HepG2 (cell line): ENCODE results near the gene SLIT3. TPM values are rescaled to one million over a fixed set of nuclear protein-coding genes. Genes with fewer than 3 reads are reported as not detected.

ENCODE experiments used
- ATAC-seq: fragments of 200-7000 bp; cut with Tn5 transposase; 3 replicates; pipeline ENCODE4 v1.9.1; 2020; ENCODE audit warnings: mild to moderate bottlenecking, moderate library complexity
- BruUV-seq: library from RNA; stranded (reverse); fragments of 400-500 nt; replicated peaks from 2 replicates; lab custom pipeline; 2021; lab: Mats Ljungman, UMichigan
- CTCF ChIA-PET: fragments of 300-600 bp; formaldehyde crosslinking; extraction: SDS; loops from one replicate; lab custom pipeline; 2021; ENCODE audit warnings: low total read pairs, inconsistent platforms, low intra/inter-chr PET ratio; lab: Yijun Ruan, JAX
- POLR2A ChIA-PET: fragments of 350-600 bp; sonication (Branson Sonifier 250); formaldehyde crosslinking; loops from one replicate; lab custom pipeline; 2020; ENCODE audit warnings: antibody characterized with exemption, inconsistent platforms; lab: Yijun Ruan, JAX
- DNase-seq: peaks from one replicate; pipeline ENCODE4 v3.0.0-alpha.2; 2015; ENCODE audit warnings: low spot score
- FAIRE-seq: peaks from 3 replicates; lab custom pipeline; 2011; peaks lifted over from hg19 to GRCh38; lab: Jason Lieb, UNC
- H2AFZ ChIP-seq: one replicate; pipeline ENCODE4 v1.6.1; 2011; ENCODE audit warnings: low read length, inconsistent platforms
- H3K27ac ChIP-seq: fragments of 300-600 bp; 3 replicates; pipeline ENCODE4 v1.8.0; 2011; ENCODE audit warnings: mixed run types, mild to moderate bottlenecking, mixed read lengths, low read length, inconsistent platforms; ENCODE audit not compliant: insufficient read depth; ENCODE audit errors: extremely low read length
- H3K27me3 ChIP-seq, 2 experiments: fragments of 200-600 bp in 1 of 2; 2 replicates in 1 of 2; 3 replicates in 1 of 2; pipeline versions ENCODE4 v1.6.0 to v1.8.0; 2011; ENCODE audit warnings: low read length in 2 of 2, mild to moderate bottlenecking in 2 of 2, moderate library complexity in 2 of 2, inconsistent platforms in 1 of 2; ENCODE audit not compliant: insufficient read depth in 2 of 2, control insufficient read depth in 1 of 2
- H3K36me3 ChIP-seq, 2 experiments: fragments of 200-600 bp in 1 of 2; replicated peaks in 1 of 2; 2 replicates in 1 of 2; 3 replicates in 1 of 2; pipeline versions ENCODE4 v1.5.1 to v1.8.0; 2011; ENCODE audit warnings: low read length in 2 of 2, inconsistent platforms in 1 of 2; ENCODE audit not compliant: insufficient read depth in 2 of 2, control insufficient read depth in 1 of 2
- H3K4me1 ChIP-seq: 2 replicates; pipeline ENCODE4 v1.5.1; 2012; ENCODE audit warnings: low read length, inconsistent platforms; ENCODE audit not compliant: insufficient read depth
- H3K4me2 ChIP-seq: 2 replicates; pipeline ENCODE4 v1.6.0; 2011; ENCODE audit warnings: low read depth, low read length, inconsistent platforms
- H3K4me3 ChIP-seq, 3 experiments: fragments of 200-600 bp in 1 of 3; sonication (generic), shearing (Covaris generic) in 1 of 3; replicated peaks in 1 of 3; 2 replicates each; pipeline ENCODE4 v1.5.1; 2011 to 2016; ENCODE audit warnings: low read length in 3 of 3, inconsistent platforms in 2 of 3, low read depth in 2 of 3, mild to moderate bottlenecking in 2 of 3, control low read depth in 1 of 3, mixed read lengths in 1 of 3; ENCODE audit not compliant: insufficient read depth in 1 of 3
- H3K79me2 ChIP-seq: one replicate; pipeline ENCODE4 v1.6.1; 2011; ENCODE audit warnings: low read length, inconsistent platforms; ENCODE audit not compliant: insufficient read depth
- H3K9ac ChIP-seq: 2 replicates; pipeline ENCODE4 v1.6.0; 2011; ENCODE audit warnings: mild to moderate bottlenecking, low read depth, low read length, inconsistent platforms; ENCODE audit not compliant: insufficient read depth
- H3K9me3 ChIP-seq: 2 replicates; pipeline ENCODE4 v1.5.1; 2012; ENCODE audit warnings: mild to moderate bottlenecking, low read length
- H4K20me1 ChIP-seq: 2 replicates; pipeline ENCODE4 v1.6.0; 2011; ENCODE audit warnings: inconsistent platforms, mild to moderate bottlenecking, low read length, moderate library complexity; ENCODE audit not compliant: insufficient read depth
- EP300 ChIP-seq, 3 experiments: sonication (generic) in 1 of 3; formaldehyde crosslinking in 1 of 3; IDR thresholded peaks; 2 replicates each; pipeline versions ENCODE4 v1.5.1 to v1.6.1; 2011 to 2020; ENCODE audit warnings: low read depth in 2 of 3, low read length in 2 of 3, borderline replicate concordance in 1 of 3, improper control_type of control experiment in 1 of 3, mild to moderate bottlenecking in 1 of 3, missing genetic modification reagents in 1 of 3, moderate library complexity in 1 of 3
- NFYB ChIP-seq: sonication (generic); formaldehyde crosslinking; IDR thresholded peaks from 2 replicates; pipeline ENCODE4 v1.4.0; 2020; ENCODE audit warnings: missing genetic modification reagents
- PAWR ChIP-seq: sonication (generic); formaldehyde crosslinking; IDR thresholded peaks from 2 replicates; pipeline ENCODE4 v1.4.0; 2020; ENCODE audit warnings: missing genetic modification reagents, mild to moderate bottlenecking, borderline replicate concordance
- SSRP1 ChIP-seq: IDR thresholded peaks from 2 replicates; pipeline ENCODE4 v1.6.1; 2016; ENCODE audit warnings: control low read depth
- THAP11 ChIP-seq: IDR thresholded peaks from 2 replicates; pipeline ENCODE4 v1.6.1; 2016; ENCODE audit warnings: missing biosample characterization, missing genetic modification reagents
- ZBTB3 ChIP-seq: sonication (generic); formaldehyde crosslinking; IDR thresholded peaks from 2 replicates; pipeline ENCODE4 v1.4.0; 2020; ENCODE audit warnings: low read depth, mild to moderate bottlenecking, moderate library complexity, missing genetic modification reagents, borderline replicate concordance
- ZBTB39 ChIP-seq: sonication (generic); formaldehyde crosslinking; IDR thresholded peaks from 2 replicates; pipeline ENCODE4 v1.5.0; 2020; ENCODE audit warnings: missing genetic modification reagents
- ZNF30 ChIP-seq: sonication (generic); formaldehyde crosslinking; IDR thresholded peaks from 2 replicates; pipeline ENCODE4 v1.5.0; 2020; ENCODE audit warnings: mild to moderate bottlenecking, missing genetic modification reagents
- ZNF577 ChIP-seq: sonication (generic); formaldehyde crosslinking; IDR thresholded peaks from 2 replicates; pipeline ENCODE4 v1.4.0; 2020; ENCODE audit warnings: mild to moderate bottlenecking, low read depth, missing genetic modification reagents, borderline replicate concordance
- ZNF589 ChIP-seq: sonication (generic); formaldehyde crosslinking; conservative IDR thresholded peaks from 2 replicates; pipeline ENCODE4 v1.8.0; 2022; ENCODE audit warnings: mild to moderate bottlenecking, moderate library complexity, missing genetic modification reagents
- ZNF616 ChIP-seq: sonication (generic); formaldehyde crosslinking; IDR thresholded peaks from 2 replicates; pipeline ENCODE4 v1.5.0; 2020; ENCODE audit warnings: low read depth, mild to moderate bottlenecking, missing genetic modification reagents
- ZNF703 ChIP-seq: sonication (generic); formaldehyde crosslinking; IDR thresholded peaks from 2 replicates; pipeline ENCODE4 v1.5.1; 2020; ENCODE audit warnings: missing genetic modification reagents, mild to moderate bottlenecking, moderate library complexity, borderline replicate concordance
- WGBS: methylation state at CpG from one replicate; pipeline ENCODE4 v1.1.6; 2017; ENCODE audit warnings: low lambda C conversion rate; 5-methylcytosine and 5-hydroxymethylcytosine counted together
- in situ Hi-C: cut with HindIII; loops from 2 replicates; pipeline ENCODE4 v1.10.0; 2017; ENCODE audit warnings: low pct_unique_long_range_greater_than_20kb; ENCODE audit not compliant: extremely low pct_ligation_motif_present
- intact Hi-C: fragments of 100-400 bp; cut with micrococcal nuclease; formaldehyde crosslinking; loops from one replicate; pipeline ENCODE4 v1.10.0; 2022; ENCODE audit not compliant: unreplicated experiment
- polyA plus RNA-seq, 8 experiments: library from polyadenylated mRNA; depleted of rRNA in 3 of 8; stranded (reverse) in 7 of 8; unstranded in 1 of 8; fragments of >200 nt; fragmentation: Illumina TruSeq in 4 of 8; extraction: Trizol in 4 of 8; gene quantifications; 2 replicates each; pipeline versions ENCODE4 v1.2.1 to v1.2.3, GENCODE V29; 2011 to 2016; ENCODE audit warnings: low read depth in 4 of 8, missing spikeins in 1 of 8, mixed read lengths in 1 of 8; ENCODE audit not compliant: insufficient read depth in 1 of 8
- total RNA-seq, 5 experiments: library from RNA; depleted of rRNA; stranded (reverse); fragments of >200 nt; fragmentation: Illumina TruSeq; extraction: Trizol; gene quantifications; 2 replicates each; pipeline ENCODE4 v1.2.3, GENCODE V29; 2016; ENCODE audit warnings: low read depth in 1 of 5
- TF ChIP-seq, protein P1 (sequence below), 2 experiments: sonication (generic) in 1 of 2; formaldehyde crosslinking in 1 of 2; IDR thresholded peaks; 2 replicates each; pipeline versions ENCODE4 v1.6.1 to v1.9.0; 2014 to 2022; ENCODE audit warnings: antibody characterized with exemption in 1 of 2, borderline replicate concordance in 1 of 2, inconsistent platforms in 1 of 2, low read depth in 1 of 2, missing genetic modification reagents in 1 of 2

Gene SLIT3
- total and polyA plus RNA-seq, 2 of the 13 experiments (the other 11 are each of a cell fraction or from before 2014, with no cell fraction given): not detected

DNA sequence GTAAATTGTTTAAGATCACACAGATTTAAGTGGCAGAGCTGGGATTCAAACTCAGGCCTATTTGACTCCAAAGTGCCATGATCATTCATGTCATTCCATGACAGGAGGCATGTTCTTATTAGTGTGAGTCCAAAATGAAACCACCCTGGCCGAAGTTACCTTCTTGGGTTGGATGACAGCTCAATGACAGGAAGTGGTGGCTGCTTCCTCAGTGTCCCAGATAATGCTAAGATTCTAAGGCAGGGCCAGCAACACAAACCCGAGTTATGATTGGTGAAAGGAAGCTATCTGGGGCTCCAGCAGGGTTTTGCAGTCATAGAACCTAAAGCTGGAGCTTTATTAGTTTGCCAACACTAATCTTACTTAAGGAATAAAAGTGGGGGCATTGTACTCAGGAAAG, 340.4 kb downstream of the SLIT3 start:
- WGBS: 0% methylated on average over 2 of the region's 2 CpGs
- DNase-seq (no peak), ATAC-seq (no peak), FAIRE-seq (no peak)
- no TSS peak for BruUV-seq
- Histone ChIP-seq H3K36me3 (no peaks in the 10 kb centered on the region), H3K4me2 (no peak overlapping the region), H3K79me2 (no peaks in the 10 kb centered on the region), H3K27me3 (no peaks in the 10 kb centered on the region), H3K9me3 (no peaks in the 10 kb centered on the region), H2AFZ (no peak overlapping the region), H3K9ac (no peak overlapping the region), H4K20me1 (no peaks in the 10 kb centered on the region), H3K27ac (no peak overlapping the region), H3K4me3 (no peak overlapping the region), H3K4me1 (no peaks in the 10 kb centered on the region)
- in situ Hi-C loops (no loop called here), intact Hi-C loops (no loop called here)
- ChIA-PET POLR2A (no interaction called here), CTCF (no interaction called here)
- TF ChIP-seq ZBTB39 (CRISPR knock-in tag) (no peak), SSRP1 (CRISPR knock-in tag) (no peak), ZNF589 (CRISPR knock-in tag) (no peak), ZNF30 (CRISPR knock-in tag) (no peak), NFYB (CRISPR knock-in tag) (no peak), ZNF616 (CRISPR knock-in tag) (no peak), PAWR (CRISPR knock-in tag) (no peak), EP300 (IDR thresholded peaks at IDR 0.05; ENCODE audit: low read depth in 2 of 2, low read length in 2 of 2) (no peak), EP300 (CRISPR knock-in tag; IDR thresholded peaks at IDR 0.05; ENCODE audit: borderline replicate concordance) (no peak), ZNF577 (CRISPR knock-in tag) (no peak), THAP11 (no peak), ZBTB3 (CRISPR knock-in tag) (no peak), ZNF703 (no peak)
- TF ChIP-seq, protein P1, sequence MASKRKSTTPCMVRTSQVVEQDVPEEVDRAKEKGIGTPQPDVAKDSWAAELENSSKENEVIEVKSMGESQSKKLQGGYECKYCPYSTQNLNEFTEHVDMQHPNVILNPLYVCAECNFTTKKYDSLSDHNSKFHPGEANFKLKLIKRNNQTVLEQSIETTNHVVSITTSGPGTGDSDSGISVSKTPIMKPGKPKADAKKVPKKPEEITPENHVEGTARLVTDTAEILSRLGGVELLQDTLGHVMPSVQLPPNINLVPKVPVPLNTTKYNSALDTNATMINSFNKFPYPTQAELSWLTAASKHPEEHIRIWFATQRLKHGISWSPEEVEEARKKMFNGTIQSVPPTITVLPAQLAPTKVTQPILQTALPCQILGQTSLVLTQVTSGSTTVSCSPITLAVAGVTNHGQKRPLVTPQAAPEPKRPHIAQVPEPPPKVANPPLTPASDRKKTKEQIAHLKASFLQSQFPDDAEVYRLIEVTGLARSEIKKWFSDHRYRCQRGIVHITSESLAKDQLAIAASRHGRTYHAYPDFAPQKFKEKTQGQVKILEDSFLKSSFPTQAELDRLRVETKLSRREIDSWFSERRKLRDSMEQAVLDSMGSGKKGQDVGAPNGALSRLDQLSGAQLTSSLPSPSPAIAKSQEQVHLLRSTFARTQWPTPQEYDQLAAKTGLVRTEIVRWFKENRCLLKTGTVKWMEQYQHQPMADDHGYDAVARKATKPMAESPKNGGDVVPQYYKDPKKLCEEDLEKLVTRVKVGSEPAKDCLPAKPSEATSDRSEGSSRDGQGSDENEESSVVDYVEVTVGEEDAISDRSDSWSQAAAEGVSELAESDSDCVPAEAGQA (IDR thresholded peaks at IDR 0.05; ENCODE audit: low read depth): no peak
- TF ChIP-seq, protein P1 (CRISPR knock-in tag; IDR thresholded peaks at IDR 0.05; ENCODE audit: borderline replicate concordance): no peak
